ENCODE results near the gene ETV6.

The ETV6 gene

DNA sequence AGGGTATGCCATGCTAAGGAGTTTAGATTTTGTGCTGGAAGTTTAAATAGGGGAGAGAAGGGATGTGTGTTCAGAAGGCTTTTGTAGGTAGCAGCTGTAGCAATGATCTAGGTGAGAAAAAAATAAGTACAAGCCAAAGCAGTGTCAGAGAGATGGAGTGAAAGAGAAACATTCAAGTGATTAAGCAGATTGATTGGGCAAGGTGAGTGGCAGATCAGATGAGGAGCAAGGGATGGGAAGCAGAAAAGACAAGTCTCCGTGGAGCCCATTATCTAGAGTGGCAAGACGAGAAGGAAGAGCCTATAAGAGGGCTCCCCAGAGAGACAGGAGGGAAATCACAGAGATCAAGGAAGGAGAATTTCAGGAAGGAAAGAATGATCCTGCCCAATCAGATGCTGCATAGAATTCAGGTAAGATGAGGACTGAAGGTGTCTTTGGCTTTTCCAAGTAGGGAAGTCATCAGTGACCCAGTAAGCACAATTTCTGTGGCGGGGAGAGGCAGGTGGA is 133.5 kb downstream of the ETV6 start:
- H3K27me3 Mint-ChIP-seq (ENCODE audit: low read depth, poor library complexity), result no peaks in the 10 kb centered on the region
- H3K27ac Mint-ChIP-seq, result no peak overlapping the region
- DNase-seq, result no peak
- TF ChIP-seq, protein P1, sequence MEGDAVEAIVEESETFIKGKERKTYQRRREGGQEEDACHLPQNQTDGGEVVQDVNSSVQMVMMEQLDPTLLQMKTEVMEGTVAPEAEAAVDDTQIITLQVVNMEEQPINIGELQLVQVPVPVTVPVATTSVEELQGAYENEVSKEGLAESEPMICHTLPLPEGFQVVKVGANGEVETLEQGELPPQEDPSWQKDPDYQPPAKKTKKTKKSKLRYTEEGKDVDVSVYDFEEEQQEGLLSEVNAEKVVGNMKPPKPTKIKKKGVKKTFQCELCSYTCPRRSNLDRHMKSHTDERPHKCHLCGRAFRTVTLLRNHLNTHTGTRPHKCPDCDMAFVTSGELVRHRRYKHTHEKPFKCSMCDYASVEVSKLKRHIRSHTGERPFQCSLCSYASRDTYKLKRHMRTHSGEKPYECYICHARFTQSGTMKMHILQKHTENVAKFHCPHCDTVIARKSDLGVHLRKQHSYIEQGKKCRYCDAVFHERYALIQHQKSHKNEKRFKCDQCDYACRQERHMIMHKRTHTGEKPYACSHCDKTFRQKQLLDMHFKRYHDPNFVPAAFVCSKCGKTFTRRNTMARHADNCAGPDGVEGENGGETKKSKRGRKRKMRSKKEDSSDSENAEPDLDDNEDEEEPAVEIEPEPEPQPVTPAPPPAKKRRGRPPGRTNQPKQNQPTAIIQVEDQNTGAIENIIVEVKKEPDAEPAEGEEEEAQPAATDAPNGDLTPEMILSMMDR (IDR thresholded peaks at IDR 0.05), result no peak
- H3K36me3 Mint-ChIP-seq (ENCODE audit: low read depth), result no peaks in the 10 kb centered on the region
- no peak overlapping the region for H3K4me3 Mint-ChIP-seq
- H3K4me1 Mint-ChIP-seq, result peaks cover 31% of the 10 kb centered on the region
- no peaks in the 10 kb centered on the region for H3K9me3 Mint-ChIP-seq

DNA sequence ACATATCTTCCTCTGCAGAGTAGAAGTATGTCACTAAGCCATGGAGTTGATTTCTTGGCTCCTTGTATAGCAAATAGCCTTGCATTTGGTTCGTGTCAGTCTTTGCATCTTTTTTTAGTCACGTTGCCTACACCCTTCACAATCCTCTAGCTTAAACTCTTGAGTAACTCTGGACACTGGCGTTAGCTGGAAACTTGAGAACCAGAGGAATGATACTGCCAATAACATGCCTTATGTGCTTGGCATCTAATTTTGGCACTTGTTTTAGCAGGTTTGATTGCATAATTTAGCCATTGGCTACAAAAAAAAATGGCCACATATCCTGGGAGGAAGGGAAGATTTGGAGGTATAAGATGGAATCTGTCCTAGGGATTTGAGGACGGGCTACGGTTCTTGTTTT is 136.2 kb downstream of the ETV6 start:
- H3K27ac Mint-ChIP-seq, result no peak overlapping the region
- TF ChIP-seq, protein P1 (IDR thresholded peaks at IDR 0.05), result no peak
- DNase-seq, result no peak
- no peak overlapping the region for H3K4me3 Mint-ChIP-seq
- no peaks in the 10 kb centered on the region for H3K9me3 Mint-ChIP-seq
- H3K4me1 Mint-ChIP-seq, result peaks cover 32% of the 10 kb centered on the region
- peaks cover 16% of the 10 kb centered on the region for H3K36me3 Mint-ChIP-seq (ENCODE audit: low read depth)
- H3K27me3 Mint-ChIP-seq (ENCODE audit: low read depth, poor library complexity), result no peaks in the 10 kb centered on the region

DNA sequence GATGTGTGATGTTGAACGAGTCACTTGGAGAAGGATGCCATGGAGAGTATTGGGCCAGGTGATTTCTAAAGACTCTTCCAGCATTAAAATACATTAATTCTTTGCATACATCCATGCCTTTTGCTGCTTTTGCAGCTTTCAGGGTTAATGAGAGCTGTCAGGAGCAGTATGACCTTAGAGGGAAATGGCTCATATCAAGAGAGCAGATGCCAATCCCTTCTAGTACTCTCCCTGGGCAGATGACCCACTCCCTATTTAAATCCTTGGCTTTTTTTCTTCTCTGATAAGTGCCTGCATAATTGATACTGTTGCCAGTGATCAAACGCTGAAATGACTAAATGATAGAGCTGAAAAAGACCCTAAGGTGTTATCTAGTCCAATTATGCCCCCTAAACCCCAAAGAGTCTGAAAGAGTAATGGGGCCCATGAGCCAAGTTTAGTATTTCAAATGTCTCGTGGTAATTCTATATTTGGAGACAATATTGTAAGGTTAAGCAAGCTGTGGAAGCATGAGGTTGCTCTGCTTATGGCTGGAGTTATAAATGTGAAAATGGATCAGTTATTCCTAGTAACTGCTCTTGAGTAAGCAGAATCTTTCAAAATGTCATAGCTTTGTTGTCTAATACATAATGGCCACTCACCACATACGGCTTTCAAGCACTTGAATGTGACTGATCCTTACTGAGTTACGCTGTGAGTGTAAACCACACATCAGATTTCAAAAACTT is 137.3 kb downstream of the ETV6 start:
- Mint-ChIP-seq H3K9me3 (no peaks in the 10 kb centered on the region), H3K4me1 (peaks cover 35% of the 10 kb centered on the region), H3K36me3 (ENCODE audit: low read depth) (peaks cover 25% of the 10 kb centered on the region), H3K27me3 (ENCODE audit: low read depth, poor library complexity) (no peaks in the 10 kb centered on the region), H3K27ac (no peak overlapping the region), H3K4me3 (no peak overlapping the region)
- TF ChIP-seq, protein P1 (IDR thresholded peaks at IDR 0.05), result no peak
- DNase-seq, result no peak

DNA sequence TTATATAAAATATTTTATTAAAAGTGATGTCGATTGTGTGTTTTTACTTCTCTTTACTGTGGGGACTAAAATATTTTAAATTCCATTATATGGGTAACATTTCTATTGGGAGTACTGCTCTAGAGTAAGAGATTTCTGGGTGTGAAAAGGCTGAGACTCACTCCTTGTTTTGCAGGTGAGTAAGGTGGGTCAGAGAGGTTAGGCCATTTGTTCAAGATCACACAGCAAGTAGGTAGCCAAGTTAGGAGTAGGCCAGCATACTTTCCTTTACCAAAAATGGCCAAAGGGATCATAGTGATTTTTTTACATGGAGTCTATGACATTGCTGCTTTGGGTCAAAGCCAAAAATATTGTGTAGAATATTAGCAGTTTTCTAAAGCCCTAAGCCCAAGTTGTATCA is 138.0 kb downstream of the ETV6 start:
- TF ChIP-seq, protein P1 (IDR thresholded peaks at IDR 0.05), result no peak
- Mint-ChIP-seq H3K27ac (no peak overlapping the region), H3K36me3 (ENCODE audit: low read depth) (peaks cover 30% of the 10 kb centered on the region), H3K9me3 (no peaks in the 10 kb centered on the region), H3K4me3 (no peak overlapping the region), H3K27me3 (ENCODE audit: low read depth, poor library complexity) (no peaks in the 10 kb centered on the region), H3K4me1 (peaks cover 35% of the 10 kb centered on the region)
- no peak for DNase-seq

DNA sequence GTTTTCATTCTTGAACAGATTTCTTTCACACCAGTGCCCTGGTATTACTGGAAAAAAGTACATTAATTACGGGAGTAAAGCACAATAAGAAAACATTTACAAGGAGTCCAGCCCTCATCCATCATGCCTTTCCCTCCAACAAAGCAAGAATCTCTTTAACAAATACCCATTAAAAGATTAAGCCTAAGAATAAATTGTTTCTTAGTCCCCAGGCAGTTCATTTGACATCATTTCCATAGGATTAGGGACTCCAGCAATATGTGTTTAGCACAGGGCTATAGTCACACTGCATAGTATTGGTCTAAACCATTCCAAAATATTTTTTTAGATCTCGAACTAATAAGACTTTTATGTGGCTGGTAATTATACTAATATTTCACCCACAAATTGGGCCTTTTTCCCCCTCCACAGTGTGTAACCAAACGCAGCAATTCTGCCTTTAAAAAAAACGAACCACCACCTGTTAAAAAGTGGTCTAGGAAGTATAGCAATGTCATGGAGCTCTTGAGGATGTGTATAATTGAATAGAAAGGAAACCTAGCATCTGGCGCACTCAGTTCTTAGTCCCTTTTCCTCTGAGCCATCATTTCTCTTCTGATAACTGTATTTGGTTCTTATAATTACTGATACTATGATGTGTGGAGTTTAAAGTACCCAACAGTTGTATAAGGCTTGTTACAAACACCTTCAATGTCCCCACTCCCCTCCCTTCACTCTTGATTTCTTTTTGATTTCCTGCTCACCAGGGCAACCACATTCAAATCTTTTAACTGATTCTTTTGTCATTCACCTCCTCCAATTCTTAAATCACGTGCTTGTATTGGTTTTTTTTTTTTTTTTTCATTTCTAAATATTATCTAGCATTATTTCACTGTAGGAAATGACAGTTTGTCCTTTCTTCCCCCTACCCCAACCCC is 138.7 kb downstream of the ETV6 start:
- peaks cover 29% of the 10 kb centered on the region for H3K4me1 Mint-ChIP-seq
- peaks cover 30% of the 10 kb centered on the region for H3K36me3 Mint-ChIP-seq (ENCODE audit: low read depth)
- no peak overlapping the region for H3K27ac Mint-ChIP-seq
- DNase-seq, result no peak
- H3K9me3 Mint-ChIP-seq, result no peaks in the 10 kb centered on the region
- no peaks in the 10 kb centered on the region for H3K27me3 Mint-ChIP-seq (ENCODE audit: low read depth, poor library complexity)
- no peak overlapping the region for H3K4me3 Mint-ChIP-seq
- TF ChIP-seq, protein P1 (IDR thresholded peaks at IDR 0.05), result no peak
